H1 (cell line): ENCODE measurements around the gene RTN4IP1. TPM values are rescaled to one million over a fixed set of nuclear protein-coding genes. Genes with fewer than 3 reads are reported as not detected.
A peak's percentile ranks its signal among the peaks of the same experiment; 100 is the strongest.

Experiments
- CTCF ChIA-PET: fragments of 300-600 bp; sonication (Branson Sonifier 250); formaldehyde crosslinking; loops from one replicate; lab custom pipeline; 2021; ENCODE audit not compliant: partially characterized antibody; lab: Charles Lee
- POLR2A ChIA-PET: fragments of 300-600 bp; sonication (Branson Sonifier 250); formaldehyde crosslinking; loops from one replicate; lab custom pipeline; 2021; ENCODE audit warnings: inconsistent platforms; ENCODE audit not compliant: partially characterized antibody; lab: Charles Lee
- DNase-seq, 2 experiments: peaks; one replicate each; pipeline versions ENCODE4 v3.0.0 to v3.0.0-alpha.2; 2010 to 2022; ENCODE audit warnings: low spot score in 2 of 2, low read depth in 1 of 2, mixed read lengths in 1 of 2
- FAIRE-seq: peaks from 2 replicates; lab custom pipeline; 2011; peaks lifted over from hg19 to GRCh38; lab: Jason Lieb, UNC
- H2AFZ ChIP-seq: 2 replicates; pipeline ENCODE4 v1.8.1; 2012; ENCODE audit warnings: low read length, inconsistent platforms
- H2AK5ac ChIP-seq: 2 replicates; pipeline ENCODE4 v1.6.1; 2013; ENCODE audit warnings: low read depth, low read length
- H2BK120ac ChIP-seq: replicated peaks from 2 replicates; pipeline ENCODE3; 2013; ENCODE audit warnings: low read depth, low read length, inconsistent platforms
- H2BK12ac ChIP-seq: 2 replicates; pipeline ENCODE4 v1.6.1; 2013; ENCODE audit warnings: low read depth, low read length
- H2BK15ac ChIP-seq: 2 replicates; pipeline ENCODE4 v1.6.1; 2013; ENCODE audit warnings: low read length
- H2BK20ac ChIP-seq: 2 replicates; pipeline ENCODE4 v1.6.1; 2013; ENCODE audit warnings: low read length
- H2BK5ac ChIP-seq: 2 replicates; pipeline ENCODE4 v1.6.1; 2013; ENCODE audit warnings: low read depth, low read length
- H3K14ac ChIP-seq: 2 replicates; pipeline ENCODE4 v1.6.1; 2013; ENCODE audit warnings: inconsistent platforms; ENCODE audit not compliant: insufficient read length
- H3K18ac ChIP-seq: 2 replicates; pipeline ENCODE4 v1.6.1; 2013; ENCODE audit warnings: low read length; ENCODE audit errors: extremely low read depth
- H3K23ac ChIP-seq: 2 replicates; pipeline ENCODE4 v1.6.1; 2013; ENCODE audit warnings: inconsistent platforms; ENCODE audit not compliant: insufficient read length
- H3K23me2 ChIP-seq: 2 replicates; pipeline ENCODE4 v1.6.1; 2013; ENCODE audit warnings: low read depth, low read length
- H3K27ac ChIP-seq: 2 replicates; pipeline ENCODE4 v1.6.1; 2011; ENCODE audit warnings: low read depth, low read length, inconsistent platforms
- H3K27me3 ChIP-seq, 4 experiments: replicated peaks in 1 of 4; 1 replicate in 1 of 4; 2 replicates in 3 of 4; pipeline versions ENCODE4 v1.6.1 to v1.8.1; 2011 to 2013; ENCODE audit warnings: low read length in 3 of 4, mild to moderate bottlenecking in 3 of 4, inconsistent platforms in 2 of 4, mixed read lengths in 2 of 4, moderate library complexity in 1 of 4; ENCODE audit not compliant: control insufficient read depth in 3 of 4, insufficient read depth in 3 of 4; ENCODE audit errors: extremely low read depth in 1 of 4
- H3K36me3 ChIP-seq, 4 experiments: 2 replicates each; pipeline versions ENCODE4 v1.6.1 to v1.8.1; 2011 to 2013; ENCODE audit warnings: mild to moderate bottlenecking in 4 of 4, low read length in 3 of 4, moderate library complexity in 2 of 4, control low read depth in 1 of 4, inconsistent platforms in 1 of 4; ENCODE audit not compliant: insufficient read depth in 4 of 4, control insufficient read depth in 2 of 4
- H3K4ac ChIP-seq: replicated peaks from 2 replicates; pipeline ENCODE3; 2013; ENCODE audit warnings: low read length, low read depth, mixed read lengths, inconsistent platforms; ENCODE audit not compliant: insufficient read length
- H3K4me1 ChIP-seq, 4 experiments: replicated peaks in 1 of 4; 1 replicate in 1 of 4; 2 replicates in 3 of 4; pipeline versions ENCODE4 v1.6.1 to v1.8.1; 2011 to 2013; ENCODE audit warnings: low read length in 3 of 4, inconsistent platforms in 2 of 4, mixed read lengths in 1 of 4; ENCODE audit not compliant: insufficient read depth in 4 of 4, control insufficient read depth in 3 of 4
- H3K4me2 ChIP-seq, 2 experiments: 2 replicates each; pipeline versions ENCODE4 v1.6.1 to v1.8.1; 2011 to 2013; ENCODE audit warnings: low read depth in 2 of 2, low read length in 2 of 2, control low read depth in 1 of 2, inconsistent platforms in 1 of 2, mild to moderate bottlenecking in 1 of 2; ENCODE audit not compliant: insufficient read depth in 1 of 2
- H3K4me3 ChIP-seq, 4 experiments: fragments of 200-600, 300-600 bp in 1 of 4; sonication (generic), shearing (Covaris generic), sonication (Bioruptor Twin) in 1 of 4; 2 replicates each; pipeline versions ENCODE4 v1.5.1 to v1.8.1; 2011 to 2016; ENCODE audit warnings: low read length in 4 of 4, low read depth in 3 of 4, control low read depth in 2 of 4, inconsistent platforms in 2 of 4, mild to moderate bottlenecking in 2 of 4, mixed read lengths in 1 of 4, moderate library complexity in 1 of 4; ENCODE audit not compliant: insufficient read depth in 2 of 4; ENCODE audit errors: extremely low read depth in 1 of 4
- H3K56ac ChIP-seq: replicated peaks from 2 replicates; pipeline ENCODE3; 2013; ENCODE audit warnings: low read depth, mild to moderate bottlenecking, mixed read lengths, low read length, inconsistent platforms; ENCODE audit not compliant: insufficient read length
- H3K79me1 ChIP-seq: 2 replicates; pipeline ENCODE4 v1.6.1; 2013; ENCODE audit warnings: low read depth, low read length, control low read depth
- H3K79me2 ChIP-seq, 2 experiments: 2 replicates each; pipeline versions ENCODE4 v1.6.1 to v1.8.1; 2012 to 2013; ENCODE audit warnings: low read length in 2 of 2, mild to moderate bottlenecking in 2 of 2, inconsistent platforms in 1 of 2; ENCODE audit not compliant: insufficient read depth in 2 of 2, control insufficient read depth in 1 of 2
- H3K9ac ChIP-seq, 4 experiments: replicated peaks in 1 of 4; 1 replicate in 1 of 4; 2 replicates in 3 of 4; pipeline versions ENCODE4 v1.6.1 to v1.8.1; 2011 to 2013; ENCODE audit warnings: low read depth in 3 of 4, low read length in 3 of 4, control low read depth in 2 of 4, mild to moderate bottlenecking in 2 of 4, moderate library complexity in 2 of 4, inconsistent platforms in 1 of 4; ENCODE audit errors: extremely low read depth in 1 of 4
- H3K9me3 ChIP-seq, 2 experiments: 2 replicates each; pipeline versions ENCODE4 v1.6.1 to v1.8.1; 2012 to 2013; ENCODE audit warnings: mild to moderate bottlenecking in 2 of 2, moderate library complexity in 2 of 2, control low read depth in 1 of 2, inconsistent platforms in 1 of 2, low read depth in 1 of 2, low read length in 1 of 2, mixed read lengths in 1 of 2; ENCODE audit not compliant: insufficient read depth in 2 of 2
- H4K20me1 ChIP-seq, 2 experiments: replicated peaks in 1 of 2; 2 replicates each; pipeline versions ENCODE3 to v1.8.1; 2011 to 2013; ENCODE audit warnings: inconsistent platforms in 2 of 2, low read length in 2 of 2, mild to moderate bottlenecking in 1 of 2; ENCODE audit not compliant: insufficient read depth in 2 of 2, control insufficient read depth in 1 of 2
- H4K5ac ChIP-seq: 2 replicates; pipeline ENCODE4 v1.6.1; 2013; ENCODE audit warnings: low read length, low read depth, mixed read lengths, inconsistent platforms; ENCODE audit not compliant: insufficient read length
- H4K8ac ChIP-seq: 2 replicates; pipeline ENCODE4 v1.8.0; 2013; ENCODE audit warnings: mild to moderate bottlenecking, moderate library complexity, low read length, inconsistent platforms; ENCODE audit not compliant: insufficient read depth; ENCODE audit errors: extremely low read depth
- H4K91ac ChIP-seq: replicated peaks from 2 replicates; pipeline ENCODE3; 2013; ENCODE audit warnings: low read length, mixed read lengths, inconsistent platforms; ENCODE audit not compliant: insufficient read length
- FOSL1 ChIP-seq: IDR thresholded peaks from 2 replicates; pipeline ENCODE4 v1.6.1; 2011; ENCODE audit warnings: mild to moderate bottlenecking, low read depth, low read length, moderate library complexity; ENCODE audit not compliant: insufficient read depth
- MAFK ChIP-seq: IDR thresholded peaks from 2 replicates; pipeline ENCODE4 v1.6.1; 2012; ENCODE audit warnings: low read depth, mild to moderate bottlenecking, improper control_type of control experiment, low read length
- WGBS, 2 experiments: shearing (Covaris generic) in 1 of 2; methylation state at CpG; one replicate each; pipeline versions ENCODE4 v1.1.6 to v1.1.7; 2013 to 2015; ENCODE audit warnings: low lambda C conversion rate in 2 of 2, mixed read lengths in 2 of 2, inconsistent platforms in 1 of 2, low coverage in 1 of 2, missing lambda C conversion rate in 1 of 2; ENCODE audit not compliant: insufficient replicate concordance in 2 of 2, insufficient coverage in 1 of 2, insufficient read length in 1 of 2; ENCODE audit errors: extremely low coverage in 1 of 2, missing lambda C conversion rate in 1 of 2; 5-methylcytosine and 5-hydroxymethylcytosine counted together
- polyA plus RNA-seq, 7 experiments: library from polyadenylated mRNA; depleted of rRNA in 3 of 7; stranded (reverse) in 5 of 7; unstranded in 2 of 7; fragments of >200 nt in 5 of 7; fragments of 200-250 nt in 2 of 7; gene quantifications; 1 replicate in 5 of 7; 2 replicates in 1 of 7; 4 replicates in 1 of 7; pipeline versions ENCODE4 v1.2.1 to v1.2.3, GENCODE V29; 2011 to 2013; ENCODE audit warnings: missing spikeins in 2 of 7, mixed read lengths in 2 of 7
- total RNA-seq: library from RNA; stranded (reverse); fragmentation: NEBNext Ultra II Directional; extraction: Animal tissue kit (Norgen Biotek cat#: 25700); gene quantifications from 2 replicates; pipeline ENCODE4 v1.2.1, GENCODE V29; 2021

The RTN4IP1 gene
- total and polyA plus RNA-seq, 2 of the 8 experiments (the other 6 are each of a cell fraction or from before 2014, with no cell fraction given) = 14.6 to 19.5 TPM

GRCh38 chr6:106525882-106526275, 103.4 kb downstream of the RTN4IP1 start:
- Histone ChIP-seq H3K4me3 (no peak overlapping the region), H2BK5ac (no peak overlapping the region), H2BK15ac (no peak overlapping the region), H2AK5ac (no peak overlapping the region), H3K27me3 (no peaks in the 10 kb centered on the region), H2AFZ (no peak overlapping the region), H3K23me2 (no peaks in the 10 kb centered on the region), H2BK12ac (no peak overlapping the region), H3K9me3 (no peaks in the 10 kb centered on the region), H3K9ac (no peak overlapping the region), H3K18ac (no peak overlapping the region), H3K56ac (no peak overlapping the region), H4K91ac (no peak overlapping the region), H3K14ac (no peak overlapping the region), H2BK20ac (no peak overlapping the region), H3K23ac (no peak overlapping the region), H4K20me1 (no peaks in the 10 kb centered on the region), H3K4me1 (no peaks in the 10 kb centered on the region), H4K5ac (no peak overlapping the region), H3K79me2 (no peaks in the 10 kb centered on the region), H3K36me3 (no peaks in the 10 kb centered on the region), H4K8ac (no peak overlapping the region), H2BK120ac (no peak overlapping the region), H3K79me1 (no peaks in the 10 kb centered on the region), H3K27ac (no peak overlapping the region), H3K4ac (no peak overlapping the region), H3K4me2 (no peak overlapping the region)
- 92% methylated on average over 1 of the region's 1 CpG; no CpG with 5 or more reads in 1 of the 2 experiments for WGBS, 2 experiments
- TF ChIP-seq FOSL1 (no peak), MAFK (peak; percentile 93)
- POLR2A ChIA-PET = no interaction called here
- FAIRE-seq (no peak), DNase-seq (no peak)
- CTCF ChIA-PET = interaction anchor here (0.9 to 1.2 kb wide), 2 partner anchors 17 to 25 kb away, joined by 3 read pairs; no protein-coding TSS in a partner anchor
